ENCODE measurements around the gene USP48.
"Not testable (repeated sequence)": the region's sequence is repeated elsewhere in the genome, so short reads cannot be mapped to it uniquely, and the experiment has no call there.

Gene USP48

DNA sequence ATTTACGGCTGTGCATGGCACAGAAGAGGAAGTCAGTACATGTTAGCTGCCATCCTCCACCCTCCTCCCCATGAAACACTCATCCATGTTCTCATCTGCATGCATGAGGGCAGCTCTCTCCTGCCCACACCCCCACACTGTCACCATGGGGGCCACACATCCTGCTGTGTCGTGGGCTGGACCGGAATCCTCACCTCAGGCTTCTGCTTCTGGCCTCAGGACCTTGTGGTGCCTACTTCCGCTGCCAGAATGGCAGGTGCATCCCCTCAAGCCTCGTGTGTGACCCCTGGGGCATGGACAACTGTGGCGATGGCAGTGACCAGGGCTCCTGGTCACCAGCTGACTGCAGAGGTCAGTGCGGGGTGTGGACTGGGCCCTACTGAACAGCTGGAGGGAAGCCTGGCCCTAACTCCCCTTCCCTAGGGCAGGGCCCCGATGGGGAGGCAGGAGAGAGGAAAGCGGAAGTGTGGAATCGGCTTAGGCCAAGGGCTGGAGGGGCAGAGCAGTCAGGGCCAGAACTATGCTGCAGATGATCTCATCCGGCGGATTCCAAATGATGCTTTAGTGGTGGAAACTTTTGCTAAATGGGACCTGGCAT lies 32.9 kb upstream of the USP48 start:
- no peak for DNase-seq

DNA sequence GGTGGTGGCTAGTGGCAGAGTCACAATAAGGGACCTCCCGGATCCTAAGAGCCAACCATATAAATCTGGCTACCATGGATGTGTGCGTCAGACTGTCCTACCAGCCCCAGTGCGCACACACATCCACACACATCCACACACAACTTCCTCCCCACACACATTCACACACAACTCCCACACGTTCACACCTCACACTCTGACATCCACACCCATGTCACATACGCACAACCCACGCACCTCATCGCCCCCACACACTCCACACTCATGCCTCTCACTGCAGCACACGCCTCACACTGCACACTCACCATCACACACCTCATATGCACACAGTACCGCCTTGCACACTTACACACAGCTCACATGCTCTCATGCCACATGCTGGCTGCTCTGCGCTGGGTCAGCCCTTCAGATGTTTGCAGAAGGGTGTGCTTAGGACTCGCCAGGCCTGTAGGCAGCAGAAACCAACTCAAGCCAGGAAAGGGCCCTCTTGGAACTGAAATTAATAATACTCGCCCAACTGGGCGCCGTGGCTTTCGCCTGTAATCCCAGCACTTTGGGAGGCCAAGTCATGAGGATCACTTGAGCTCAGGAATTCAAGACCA lies 32.1 kb upstream of the USP48 start:
- DNase-seq, result no peak

DNA sequence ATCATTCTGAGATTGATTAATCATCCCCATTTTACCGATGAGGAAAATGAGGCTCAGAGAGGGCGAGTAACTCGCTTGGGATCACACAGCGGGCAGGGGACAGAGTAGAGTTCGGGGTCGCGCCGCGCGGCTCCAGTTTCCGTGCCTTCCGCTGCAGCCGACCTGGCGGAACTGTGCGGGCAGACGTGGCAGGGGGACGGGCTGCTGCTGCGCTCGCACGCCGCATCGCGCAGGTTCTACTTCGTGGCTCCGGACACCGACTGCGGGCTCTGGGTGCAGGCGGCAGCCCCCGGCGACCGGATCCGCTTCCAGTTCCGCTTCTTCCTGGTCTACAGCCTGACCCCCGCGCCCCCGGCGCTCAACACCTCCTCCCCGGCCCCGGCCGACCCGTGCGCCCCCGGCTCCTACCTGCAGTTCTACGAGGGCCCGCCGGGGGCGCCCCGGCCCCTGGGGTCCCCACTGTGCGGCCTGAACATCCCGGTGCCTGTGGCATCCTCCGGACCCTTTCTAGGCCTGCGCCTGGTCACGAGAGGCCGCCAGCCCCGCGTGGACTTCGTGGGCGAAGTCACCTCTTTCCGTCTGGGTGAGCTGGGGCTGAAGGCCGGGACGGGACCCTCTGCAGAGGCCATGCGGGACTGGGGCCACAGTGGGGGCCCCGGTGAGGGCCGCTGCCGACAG lies 31.4 kb upstream of the USP48 start:
- DNase-seq, result no peak

DNA sequence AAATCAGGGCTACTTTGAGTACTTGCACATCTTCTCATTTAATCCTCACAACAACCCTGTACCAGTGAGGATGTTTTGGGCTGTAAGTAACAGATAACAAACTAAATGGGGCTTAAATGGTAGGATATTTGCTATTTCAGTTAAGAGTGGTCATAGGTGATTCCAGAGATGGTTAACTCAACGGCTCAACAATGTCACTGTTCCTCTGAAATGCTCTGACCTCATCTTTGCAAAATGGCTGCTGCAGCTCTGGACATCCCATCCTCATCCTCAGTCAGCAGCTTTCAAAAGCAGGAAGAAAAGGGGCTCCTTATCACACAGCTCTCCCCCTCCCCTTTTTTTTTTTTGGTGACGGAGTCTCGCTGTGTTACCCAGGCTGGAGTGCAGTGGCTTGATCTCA lies 30.6 kb upstream of the USP48 start:
- no peak for DNase-seq

DNA sequence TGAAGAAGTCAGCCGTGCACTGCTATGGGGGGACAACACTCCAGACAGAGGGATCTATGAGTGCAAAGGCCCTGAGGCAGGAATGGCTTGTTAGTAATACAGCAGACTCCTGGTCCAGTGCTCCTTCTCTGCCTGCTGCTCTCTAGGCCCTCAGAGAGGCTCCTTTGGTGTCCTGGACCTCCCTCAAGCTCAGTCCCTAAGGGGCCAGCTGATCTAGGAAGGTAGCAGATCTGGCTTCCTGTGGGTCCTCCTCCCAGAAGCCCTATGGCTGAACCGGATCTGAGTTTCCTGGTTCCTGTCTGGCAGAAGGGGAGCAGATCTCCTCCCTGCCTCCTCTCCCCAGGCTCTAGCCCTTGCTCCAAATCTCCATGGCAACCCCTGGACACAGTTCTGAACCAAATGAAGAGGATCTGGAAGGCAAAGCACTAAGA lies 28.9 kb upstream of the USP48 start, which contains the start of gene LDLRAD2:
Gene LDLRAD2, plus strand, starts transcription at position 391 of the 431 bp plus-strand sequence. CDS start 187 bp downstream, outside the sequence.
- DNase-seq, result no peak

DNA sequence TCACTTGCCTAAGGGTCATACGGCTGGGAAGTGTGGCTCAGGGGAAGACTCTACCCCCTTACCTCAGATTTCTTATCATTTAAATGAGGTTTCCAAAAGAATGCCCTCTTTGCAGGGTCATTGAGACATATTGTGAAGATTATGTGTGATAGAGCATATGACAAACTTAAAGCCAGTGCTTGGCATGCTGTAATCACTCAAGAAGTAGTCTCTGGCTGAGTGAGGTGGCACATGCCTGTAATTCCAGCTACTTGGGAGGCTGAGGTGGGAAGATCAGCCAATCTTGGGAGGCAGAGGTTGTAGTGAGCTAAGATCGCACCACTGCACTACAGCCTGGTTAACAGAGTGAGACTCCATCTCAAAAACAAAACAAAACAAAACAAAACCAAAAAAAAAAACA lies 21.6 kb upstream of the USP48 start:
- DNase-seq, result no peak

DNA sequence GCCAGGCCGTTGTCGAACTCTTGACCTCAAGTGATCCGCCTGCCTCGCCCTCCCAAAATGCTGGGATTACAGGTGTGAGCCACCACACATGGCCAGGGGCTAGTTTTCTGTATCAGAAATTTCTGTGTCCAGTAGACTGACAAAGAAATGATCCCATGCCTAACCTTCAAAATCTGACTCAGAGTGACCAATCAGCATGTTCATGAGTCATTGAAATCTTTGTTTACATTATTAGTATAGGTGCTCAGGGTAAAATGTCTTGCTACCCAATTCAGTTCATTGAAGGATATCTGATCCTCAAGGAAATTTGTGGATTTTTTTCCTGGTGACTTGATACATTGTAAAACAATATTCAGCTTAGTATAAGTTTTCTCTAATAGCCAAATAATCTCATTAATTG lies 18.2 kb upstream of the USP48 start:
- DNase-seq, result no peak

DNA sequence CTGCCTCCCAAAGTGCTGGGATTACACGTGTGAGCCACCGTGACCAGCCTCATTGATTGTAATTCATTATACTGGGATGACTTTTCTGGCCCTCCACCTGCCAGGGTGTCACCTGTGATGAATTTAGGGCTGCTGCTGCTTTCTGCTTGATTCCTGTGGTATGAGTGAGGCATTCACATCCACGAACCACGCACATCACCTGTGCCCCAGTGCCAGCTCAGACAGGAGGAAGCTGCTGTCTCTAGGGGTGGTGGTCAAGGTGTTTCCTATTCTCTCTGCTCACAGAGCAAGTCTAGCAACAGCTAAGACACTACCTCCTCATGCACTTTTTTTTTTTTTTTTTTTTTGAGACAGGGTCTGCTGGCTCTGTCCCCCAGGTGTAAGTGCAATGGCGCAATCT lies 16.8 kb upstream of the USP48 start:
- DNase-seq, result no peak

DNA sequence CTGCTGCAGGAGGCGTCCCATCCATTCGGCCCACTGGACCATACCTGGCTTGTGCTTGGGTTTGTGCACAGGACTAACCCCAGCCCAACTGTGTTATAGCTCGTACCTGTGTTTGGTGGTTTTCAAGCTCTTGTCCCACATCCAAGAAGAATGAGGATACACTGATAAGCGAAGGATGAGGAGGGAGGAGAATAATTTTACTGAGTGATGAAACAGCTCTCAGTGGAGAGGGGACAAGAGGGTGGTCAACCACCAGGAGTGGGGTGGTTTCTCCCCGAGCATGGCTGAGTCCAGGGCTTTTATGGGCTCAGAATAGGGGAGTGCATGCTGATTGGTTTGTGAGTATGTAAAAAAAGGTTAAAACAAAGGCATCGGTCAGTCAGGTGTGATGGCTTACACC lies 12.1 kb upstream of the USP48 start:
- no peak for DNase-seq

DNA sequence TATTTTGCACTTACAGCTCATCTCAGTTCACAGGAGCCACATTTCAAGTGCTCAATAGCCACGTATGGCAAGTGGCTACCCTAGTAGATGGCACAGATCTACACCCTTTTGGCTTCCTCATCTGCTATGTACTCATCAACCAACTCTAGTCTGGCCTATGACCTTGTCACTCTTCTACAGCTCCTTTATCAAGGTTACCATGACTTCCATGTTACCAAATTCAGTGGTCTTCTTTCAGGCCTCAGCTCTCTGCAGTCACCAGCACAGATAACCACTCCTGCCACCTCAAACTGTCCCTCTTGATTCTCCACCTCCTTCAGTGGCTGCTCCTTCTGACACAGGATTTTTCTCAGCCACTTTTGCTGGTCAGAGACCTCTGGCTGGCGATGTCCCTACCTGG lies 11.7 kb upstream of the USP48 start:
- DNase-seq, result no peak

DNA sequence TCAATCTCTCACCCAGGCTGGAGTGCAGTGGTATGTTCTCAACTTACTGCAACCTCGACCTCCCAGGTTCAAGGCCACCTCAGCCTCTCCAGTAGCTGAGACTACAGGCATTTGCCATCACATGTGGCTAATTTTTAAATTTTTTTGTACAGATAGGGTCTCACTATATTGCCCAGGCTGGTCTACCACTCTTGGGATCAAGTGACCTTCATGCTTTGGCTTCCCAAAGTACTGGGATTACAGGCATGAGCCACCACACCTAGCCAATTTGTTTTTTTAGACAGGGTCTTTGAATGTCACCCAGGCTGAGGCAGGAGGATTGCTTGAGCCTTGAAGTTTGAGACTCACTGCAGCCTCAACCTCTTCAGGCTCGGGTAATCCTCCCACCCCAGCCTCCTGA lies 10.2 kb upstream of the USP48 start:
- no peak for DNase-seq

DNA sequence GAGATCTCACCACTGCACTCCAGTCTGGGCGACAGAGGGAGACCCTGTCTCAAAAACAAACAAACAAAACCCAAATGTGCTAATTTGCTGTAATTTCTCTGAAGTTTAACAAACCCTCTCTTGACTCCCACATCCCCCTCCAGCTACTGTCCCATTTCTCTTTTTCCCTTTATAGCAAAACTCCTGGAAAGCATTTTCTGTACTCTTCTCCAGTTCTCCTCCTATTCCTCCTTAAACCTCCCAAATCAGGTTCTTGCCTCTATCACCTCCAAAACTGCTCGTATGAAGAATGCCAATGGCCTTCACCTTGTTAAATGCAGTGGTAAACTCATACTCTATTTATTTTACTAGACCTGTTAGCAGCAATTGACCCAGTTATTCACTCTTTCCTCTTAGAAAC lies 3.7 kb upstream of the USP48 start:
- DNase-seq, result no peak

DNA sequence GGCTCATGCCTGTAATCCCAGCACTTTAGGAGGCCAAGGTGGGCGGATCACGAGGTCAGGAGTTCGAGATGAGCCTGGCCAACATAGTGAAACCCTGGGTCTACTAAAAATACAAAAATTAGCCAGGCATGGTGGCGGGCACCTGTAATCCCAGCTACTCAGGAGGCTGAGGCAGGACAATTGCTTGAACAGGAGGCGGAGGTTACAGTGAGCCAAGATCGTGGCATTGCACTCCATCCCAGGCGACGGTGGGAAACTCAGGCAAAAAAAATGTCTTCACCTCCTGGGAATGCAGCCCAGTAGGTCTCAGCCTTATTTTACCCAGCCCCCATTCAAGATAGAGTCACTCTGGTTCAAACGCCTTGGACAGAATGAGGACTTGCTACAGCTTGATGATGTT lies 2.8 kb upstream of the USP48 start:
- DNase-seq, result not testable (repeated sequence)

DNA sequence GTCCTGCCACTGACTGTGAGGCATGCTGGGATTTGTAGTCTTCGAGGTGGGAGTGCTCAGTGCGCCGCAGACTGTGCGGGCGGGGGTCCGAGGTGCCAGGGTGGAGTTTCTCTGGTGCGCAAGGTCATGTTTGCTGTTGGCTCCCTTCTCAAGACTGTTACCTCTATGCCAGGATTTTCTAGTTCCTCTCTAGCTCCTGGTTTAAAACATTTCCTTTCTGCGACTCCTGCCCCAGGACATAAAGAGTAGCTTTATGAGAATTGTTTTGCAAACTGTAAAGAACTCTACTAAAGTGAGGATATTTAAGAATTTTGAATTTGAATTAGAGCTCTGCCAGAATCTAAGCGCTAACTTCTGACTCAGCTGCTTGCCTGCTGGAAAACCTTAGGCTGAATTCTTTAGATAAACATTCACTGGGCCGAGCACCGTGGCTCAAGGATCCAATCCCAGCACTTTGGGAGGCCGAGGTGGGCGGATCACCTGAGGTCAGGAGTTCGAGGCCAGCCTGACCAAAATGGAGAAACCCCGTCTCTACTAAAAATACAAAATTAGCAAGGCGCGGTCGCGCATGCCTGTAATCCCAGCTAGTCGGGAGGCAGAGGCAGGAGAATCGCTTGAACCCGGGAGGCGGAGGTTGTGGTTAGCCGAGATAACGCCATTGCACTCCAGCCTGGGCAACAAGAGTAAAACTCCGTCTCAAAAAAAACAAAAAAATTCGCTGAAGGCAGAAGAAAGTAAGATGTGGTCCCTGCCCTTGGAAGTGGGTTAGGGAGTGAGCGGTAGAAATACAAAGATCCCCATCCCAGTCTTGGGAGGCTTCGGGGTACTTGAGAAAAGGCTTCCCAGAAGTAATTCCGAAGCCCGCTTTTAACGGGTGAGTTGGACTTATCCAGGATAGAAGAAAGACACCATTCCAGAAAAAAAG lies 992 bp upstream of the USP48 start:
- DNase-seq, result no peak

DNA sequence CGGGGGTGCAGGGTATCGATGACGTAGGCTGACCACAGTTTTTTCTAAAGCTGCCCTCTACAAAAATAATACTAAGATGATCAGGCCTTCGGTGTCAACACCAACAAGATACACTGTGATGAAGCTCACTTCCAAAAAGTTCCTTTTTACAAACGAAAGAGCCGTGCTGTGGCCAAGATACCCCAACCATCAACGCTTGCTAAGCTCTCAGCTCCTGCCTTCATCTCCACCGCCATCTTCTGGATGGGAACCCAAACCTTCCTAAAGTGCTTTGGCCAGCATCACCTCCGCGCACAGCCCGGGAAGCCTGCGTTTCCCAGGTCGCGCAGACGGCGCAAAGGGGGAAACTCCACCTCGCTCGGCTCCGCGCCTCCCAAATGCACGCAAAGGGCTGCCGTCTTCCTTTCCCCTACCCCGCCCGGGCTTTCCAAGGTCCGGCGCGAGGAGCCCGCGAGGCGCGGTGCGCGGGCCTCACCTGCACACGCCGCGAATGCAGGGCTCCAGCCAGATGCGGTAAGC lies 541 bp downstream of the USP48 start:
- DNase-seq, result peak; percentile 44

DNA sequence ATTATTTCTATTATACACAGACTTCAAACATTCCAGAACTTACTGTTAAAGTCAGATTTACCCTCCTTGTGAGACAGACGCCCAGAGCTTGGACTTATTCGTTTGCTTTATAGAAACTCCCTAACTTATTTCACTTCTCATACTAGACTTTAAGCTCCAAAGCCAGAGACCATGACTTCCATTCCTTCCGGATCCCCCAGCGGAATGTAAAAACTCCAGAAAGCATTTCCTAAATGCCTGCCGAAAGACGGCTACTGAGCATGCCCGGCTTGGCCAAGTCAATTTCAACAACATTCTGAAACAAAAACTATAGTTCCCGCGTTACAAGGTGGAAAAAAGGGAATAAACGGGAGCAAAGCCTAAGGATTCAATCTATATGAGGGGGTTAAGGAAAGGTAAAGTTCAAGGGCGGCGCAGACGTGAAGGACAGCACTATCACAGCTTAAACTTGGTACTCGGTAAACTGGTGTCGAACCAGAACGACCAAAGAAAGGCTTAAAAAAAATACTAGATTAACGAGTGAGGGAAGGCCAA lies 1.1 kb downstream of the USP48 start:
- DNase-seq, result no peak

DNA sequence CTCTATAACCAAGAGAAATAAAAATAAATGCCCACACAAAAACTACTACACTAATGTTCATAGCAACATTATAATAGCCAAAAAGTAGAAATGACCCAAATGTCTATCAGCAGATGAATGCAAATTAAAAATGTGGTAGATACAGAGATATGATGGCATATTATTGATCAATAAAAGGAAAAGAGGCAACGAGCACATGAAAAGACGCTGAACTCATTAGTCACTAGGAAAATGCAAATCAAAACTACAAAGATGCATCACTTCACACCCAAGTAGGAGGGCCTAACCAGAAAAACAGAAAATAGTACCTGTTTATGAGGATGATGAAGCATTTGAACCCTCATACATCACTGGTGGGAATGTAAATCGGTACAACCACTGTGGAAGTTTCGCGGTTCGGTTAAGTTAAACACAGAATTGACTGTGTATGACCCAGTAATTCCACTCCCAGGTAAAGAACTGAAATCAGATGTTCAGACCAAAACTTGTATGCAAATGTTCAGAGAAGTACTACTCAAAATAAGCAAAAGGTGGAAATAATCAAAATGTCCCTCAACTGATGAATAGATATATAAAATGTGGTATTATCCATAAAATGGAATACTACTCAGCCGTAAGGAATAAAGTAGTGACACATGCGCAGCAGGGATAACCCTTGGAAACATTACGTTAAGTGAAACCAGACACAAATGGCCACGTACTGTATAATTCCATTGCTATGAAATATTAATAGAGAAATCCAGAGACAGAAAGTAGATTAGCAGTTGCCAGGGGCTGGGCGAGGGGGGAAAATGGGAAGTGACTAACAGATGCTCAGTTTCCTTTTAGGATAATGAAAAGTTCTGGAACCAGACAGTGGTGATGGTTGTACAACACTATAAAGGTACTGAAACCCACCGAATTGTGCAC lies 3.1 kb downstream of the USP48 start:
- peak; percentile 16 for DNase-seq

DNA sequence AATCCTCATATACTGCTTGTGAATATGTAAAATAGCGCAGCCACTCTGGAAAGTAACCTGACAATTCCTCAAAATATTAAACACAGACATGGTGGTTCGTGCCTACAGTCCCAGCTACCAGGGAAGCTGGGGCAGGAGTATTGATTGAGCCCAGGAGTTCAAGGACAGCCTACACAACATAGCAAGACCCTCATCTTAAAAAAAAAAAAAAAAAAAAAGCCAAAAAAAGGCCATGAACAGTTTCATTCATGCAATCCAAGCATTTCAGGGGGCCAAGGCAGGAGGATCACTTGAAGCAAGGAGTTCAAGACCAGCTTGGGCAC lies 4.6 kb downstream of the USP48 start:
- no peak for DNase-seq

DNA sequence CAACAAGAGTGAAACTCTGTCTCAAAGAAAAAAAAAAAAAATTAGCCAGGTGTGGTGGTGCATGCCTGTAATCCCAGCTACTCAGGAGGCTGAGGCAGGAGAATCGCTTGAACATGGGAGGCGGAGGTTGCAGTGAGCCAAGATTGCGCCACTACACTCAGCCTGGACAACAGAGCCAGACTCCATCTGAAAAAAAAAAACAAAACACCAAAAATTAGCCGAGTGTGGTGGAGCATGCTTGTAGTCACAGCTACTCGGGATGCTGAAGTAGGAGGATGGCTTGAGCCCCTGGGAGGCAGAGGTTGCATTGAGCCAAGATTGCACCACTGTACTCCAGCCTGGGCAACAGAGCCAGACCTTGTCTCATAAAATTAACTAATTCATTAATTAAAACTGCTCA lies 6.0 kb downstream of the USP48 start:
- DNase-seq, result not testable (repeated sequence)

DNA sequence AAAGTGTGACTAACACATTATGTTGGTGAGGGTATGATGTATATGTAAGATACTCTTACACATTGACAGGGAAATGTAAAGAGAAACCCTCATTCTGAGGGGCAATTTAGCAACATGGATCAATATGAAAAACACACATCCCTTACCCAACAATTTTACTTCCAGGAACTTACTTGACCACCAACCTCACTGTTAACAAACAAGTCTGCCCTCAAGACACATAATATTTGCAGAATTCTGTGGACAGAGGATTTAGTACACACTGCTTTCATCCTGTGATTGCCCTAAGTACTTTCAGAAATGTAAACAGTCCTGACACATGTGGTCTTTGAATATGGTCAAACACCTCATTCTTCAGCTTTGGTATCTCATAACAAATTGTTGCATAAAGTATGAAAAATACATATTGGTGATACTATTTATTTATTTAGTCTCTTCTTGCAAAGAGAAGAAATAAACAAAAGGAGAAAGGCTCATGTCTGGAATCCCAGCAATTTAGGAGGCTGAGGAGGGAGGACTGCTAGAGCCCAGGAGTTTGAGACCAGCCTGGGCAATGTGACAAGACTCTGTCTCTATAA lies 6.9 kb downstream of the USP48 start:
- no peak for DNase-seq

DNA sequence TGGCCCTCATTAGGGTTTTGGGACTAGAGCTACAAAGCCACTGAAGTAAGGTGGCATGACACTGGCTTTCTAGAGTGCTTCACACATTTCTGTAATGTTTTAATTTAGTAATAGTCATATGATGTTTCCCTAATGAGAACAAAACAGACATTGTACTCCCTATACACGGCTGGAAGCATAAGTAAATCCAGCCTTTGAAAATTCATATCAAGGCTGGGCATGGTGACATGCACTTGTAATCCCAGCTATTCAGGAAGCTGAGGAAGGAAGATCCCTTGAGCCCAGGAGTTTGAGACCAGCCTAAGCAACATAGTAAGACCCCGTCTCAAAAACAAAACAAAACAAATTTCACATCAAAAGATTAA lies 7.4 kb downstream of the USP48 start:
- no peak for DNase-seq

Data from effector CD4-positive, alpha-beta T cell (primary cell).